Measurements from ENCODE around the gene ACTR5.

DNA sequence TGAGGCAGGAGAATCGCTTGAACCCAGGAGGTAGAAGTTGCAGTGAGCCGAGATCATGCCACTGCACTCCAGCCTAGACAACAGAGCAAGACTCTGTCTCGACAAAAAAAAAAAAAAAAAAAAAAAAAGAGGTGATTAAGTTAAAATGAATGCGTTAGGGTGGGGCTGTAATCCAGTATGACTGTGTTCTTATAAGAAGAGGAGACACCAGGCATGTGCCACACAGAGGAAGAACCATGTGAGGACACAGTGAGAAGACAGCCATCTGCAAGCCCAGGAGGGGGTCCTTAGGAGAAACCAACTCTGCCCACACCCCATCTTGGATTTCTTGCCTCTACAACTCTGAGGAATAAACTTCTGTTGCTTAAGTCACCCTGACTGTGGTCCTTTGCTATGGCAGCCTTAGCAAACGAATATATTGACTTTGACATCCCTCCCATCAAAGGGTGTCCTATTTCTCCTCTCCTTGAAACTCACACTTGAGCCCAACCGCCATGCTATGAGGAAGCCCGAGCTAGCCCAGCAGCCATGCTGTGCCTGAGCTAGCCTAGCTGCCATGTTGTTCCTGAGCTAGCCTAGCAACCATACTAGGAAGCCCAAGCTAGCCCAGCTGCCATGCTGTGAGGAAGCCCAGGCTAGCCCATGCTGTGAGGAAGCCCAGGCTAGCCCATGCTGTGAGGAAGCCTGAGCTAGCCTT lies 41.4 kb downstream of the ACTR5 start:
- TF ChIP-seq EP300 (IDR thresholded peaks at IDR 0.05; ENCODE audit: borderline replicate concordance) (no peak), FOXM1 (IDR thresholded peaks at IDR 0.05; ENCODE audit: borderline replicate concordance, low read depth) (no peak), TCF12 (IDR thresholded peaks at IDR 0.05; ENCODE audit: low read depth) (no peak), MAX (IDR thresholded peaks at IDR 0.05) (no peak)

Data from Ishikawa (cell line).